ENCODE data around the gene PUS7L.

GRCh38 chr12:43692064-43692463, 66.5 kb downstream of the PUS7L start:
- TF ChIP-seq CTCF (IDR thresholded peaks at IDR 0.05) (no peak), POLR2A (IDR thresholded peaks at IDR 0.05) (no peak), POLR2AphosphoS5 (IDR thresholded peaks at IDR 0.05) (no peak)
